WTC11 (cell line): ENCODE results near the gene RAP2A. TPM values are rescaled to one million over a fixed set of nuclear protein-coding genes. Genes with fewer than 3 reads are reported as not detected.

Experiments
- ATAC-seq: fragments of 200-7000 bp; cut with Tn5 transposase; 2 replicates; pipeline ENCODE4 v1.10.0; 2021; ENCODE audit warnings: mild to moderate bottlenecking, moderate library complexity
- CTCF ChIA-PET: fragments of 300-600 bp; sonication (Branson Sonifier 250); formaldehyde crosslinking; loops from one replicate; lab custom pipeline; 2021; ENCODE audit warnings: antibody characterized with exemption; lab: Charles Lee
- POLR2A ChIA-PET: fragments of 350-600 bp; sonication (Branson Sonifier 250); formaldehyde crosslinking; loops from one replicate; lab custom pipeline; 2021; ENCODE audit warnings: antibody characterized with exemption; lab: Charles Lee
- DNase-seq: peaks from one replicate; pipeline ENCODE4 v3.0.0; 2021; ENCODE audit warnings: low spot score
- H3K27ac Mint-ChIP-seq: 2 replicates; pipeline ENCODE4 v1.8.0; 2021; ENCODE audit warnings: mixed read lengths
- H3K27me3 Mint-ChIP-seq: 2 replicates; pipeline ENCODE4 v1.8.0; 2021; ENCODE audit warnings: low read depth, mild to moderate bottlenecking, moderate library complexity, mixed read lengths
- H3K36me3 Mint-ChIP-seq: 2 replicates; pipeline ENCODE4 v1.8.0; 2021; ENCODE audit warnings: mixed read lengths
- H3K4me1 Mint-ChIP-seq: 2 replicates; pipeline ENCODE4 v1.8.0; 2022; ENCODE audit warnings: mixed read lengths
- H3K4me3 Mint-ChIP-seq: 2 replicates; pipeline ENCODE4 v1.8.0; 2021; ENCODE audit warnings: mild to moderate bottlenecking, moderate library complexity, mixed read lengths
- H3K9me3 Mint-ChIP-seq: 2 replicates; pipeline ENCODE4 v1.8.0; 2021; ENCODE audit warnings: mixed read lengths
- AFF4 ChIP-seq: sonication (generic); formaldehyde crosslinking; IDR thresholded peaks from 2 replicates; pipeline ENCODE4 v1.8.1; 2023; ENCODE audit warnings: mild to moderate bottlenecking, missing genetic modification reagents, borderline replicate concordance
- ATF1 ChIP-seq: sonication (generic); formaldehyde crosslinking; IDR thresholded peaks from 2 replicates; pipeline ENCODE4 v1.8.1; 2023; ENCODE audit warnings: mild to moderate bottlenecking, moderate library complexity, missing genetic modification reagents
- ERG ChIP-seq: fragments of 250-450 bp; sonication (Bioruptor Pico); IDR thresholded peaks from 2 replicates; pipeline ENCODE4 v1.8.0; 2021; ENCODE audit warnings: mild to moderate bottlenecking
- FOXJ3 ChIP-seq: sonication (generic); formaldehyde crosslinking; IDR thresholded peaks from 2 replicates; pipeline ENCODE4 v1.9.0; 2021; ENCODE audit warnings: missing genetic modification reagents, mild to moderate bottlenecking, borderline replicate concordance
- MXD4 ChIP-seq: fragments of 250-450 bp; sonication (Bioruptor Pico); IDR thresholded peaks from 2 replicates; pipeline ENCODE4 v1.8.0; 2021; ENCODE audit warnings: mild to moderate bottlenecking, moderate library complexity, borderline replicate concordance
- MYBL2 ChIP-seq: sonication (generic); formaldehyde crosslinking; IDR thresholded peaks from 2 replicates; pipeline ENCODE4 v1.8.1; 2023; ENCODE audit warnings: mild to moderate bottlenecking, moderate library complexity, missing genetic modification reagents
- NFE2L1 ChIP-seq: sonication (generic); formaldehyde crosslinking; IDR thresholded peaks from 2 replicates; pipeline ENCODE4 v1.8.1; 2023; ENCODE audit warnings: missing genetic modification reagents
- NR1H2 ChIP-seq: sonication (generic); formaldehyde crosslinking; IDR thresholded peaks from 2 replicates; pipeline ENCODE4 v1.9.0; 2021; ENCODE audit warnings: mild to moderate bottlenecking, moderate library complexity, missing genetic modification reagents
- NR2C2 ChIP-seq: sonication (generic); formaldehyde crosslinking; IDR thresholded peaks from 2 replicates; pipeline ENCODE4 v1.8.0; 2022; ENCODE audit warnings: mild to moderate bottlenecking, missing genetic modification reagents
- PREB ChIP-seq: sonication (generic); formaldehyde crosslinking; IDR thresholded peaks from 2 replicates; pipeline ENCODE4 v1.8.1; 2022; ENCODE audit warnings: mild to moderate bottlenecking, missing genetic modification reagents, moderate library complexity, borderline replicate concordance
- PRRX2 ChIP-seq: fragments of 250-450 bp; sonication (Bioruptor Pico); IDR thresholded peaks from 2 replicates; pipeline ENCODE4 v1.8.0; 2021; ENCODE audit warnings: mild to moderate bottlenecking
- SP1 ChIP-seq: sonication (generic); formaldehyde crosslinking; conservative IDR thresholded peaks from 2 replicates; pipeline ENCODE4 v1.8.1; 2022; ENCODE audit warnings: missing genetic modification reagents
- USF1 ChIP-seq: sonication (generic); formaldehyde crosslinking; IDR thresholded peaks from 2 replicates; pipeline ENCODE4 v1.8.0; 2022; ENCODE audit warnings: mild to moderate bottlenecking, missing genetic modification reagents
- ZMAT4 ChIP-seq: fragments of 250-450 bp; sonication (Bioruptor Pico); IDR thresholded peaks from 2 replicates; pipeline ENCODE4 v1.9.0; 2021; ENCODE audit warnings: mild to moderate bottlenecking
- ZNF263 ChIP-seq: sonication (generic); formaldehyde crosslinking; IDR thresholded peaks from 2 replicates; pipeline ENCODE4 v1.8.1; 2022; ENCODE audit warnings: low read depth, mild to moderate bottlenecking, moderate library complexity, missing genetic modification reagents
- ZNF281 ChIP-seq: sonication (generic); formaldehyde crosslinking; IDR thresholded peaks from 2 replicates; pipeline ENCODE4 v1.8.0; 2023; ENCODE audit warnings: mild to moderate bottlenecking, missing genetic modification reagents
- ZNF396 ChIP-seq: fragments of 250-450 bp; sonication (Bioruptor Pico); IDR thresholded peaks from 2 replicates; pipeline ENCODE4 v1.8.0; 2021; ENCODE audit warnings: mild to moderate bottlenecking, moderate library complexity, borderline replicate concordance
- ZNF532 ChIP-seq: fragments of 250-450 bp; sonication (Bioruptor Pico); IDR thresholded peaks from 2 replicates; pipeline ENCODE4 v1.9.0; 2021; ENCODE audit warnings: mild to moderate bottlenecking, borderline replicate concordance
- total RNA-seq: library from RNA; stranded (reverse); gene quantifications from 3 replicates; pipeline ENCODE4 v1.2.3, GENCODE V29; 2021

RAP2A gene
- total RNA-seq, 1 experiment from 2014 or later: 39.0 TPM

- TF ChIP-seq ZMAT4 (CRISPR knock-in tag) (no peak), AFF4 (CRISPR knock-in tag) (no peak), NR2C2 (no peak), MYBL2 (CRISPR knock-in tag) (no peak), ZNF263 (CRISPR knock-in tag) (no peak), USF1 (CRISPR knock-in tag) (no peak)
Observed at GRCh38 chr13:97446448-97446847, 12.5 kb downstream of the RAP2A start (continued).

- Mint-ChIP-seq H3K36me3 (peaks cover 8% of the 10 kb centered on the region), H3K4me1 (peaks cover 28% of the 10 kb centered on the region), H3K9me3 (peaks cover 5% of the 10 kb centered on the region; the same call in 1 of the 2 replicates), H3K27ac (peak overlapping the region; percentile 18; the same call in 1 of the 2 replicates), H3K4me3 (no peak overlapping the region), H3K27me3 (no peaks in the 10 kb centered on the region)
- peak; percentile 86 for ATAC-seq
- ChIA-PET POLR2A (no interaction called here), CTCF (interaction anchor here (0.9 kb wide), 1 partner anchor 126 kb away, joined by 3 read pairs; no protein-coding TSS in a partner anchor)
- peak; percentile 11 for DNase-seq
- TF ChIP-seq ATF1 (CRISPR knock-in tag): no peak
- TF ChIP-seq SP1: no peak
- no peak for TF ChIP-seq MXD4 (CRISPR knock-in tag)
- no peak for TF ChIP-seq FOXJ3 (CRISPR knock-in tag)
- no peak for TF ChIP-seq PRRX2 (CRISPR knock-in tag)
- no peak for TF ChIP-seq ERG (CRISPR knock-in tag)
- TF ChIP-seq ZNF532 (CRISPR knock-in tag): no peak
- TF ChIP-seq PREB (CRISPR knock-in tag): no peak
- no peak for TF ChIP-seq NFE2L1 (CRISPR knock-in tag)
- TF ChIP-seq ZNF281 (CRISPR knock-in tag): no peak
- no peak for TF ChIP-seq ZNF396 (CRISPR knock-in tag)
- TF ChIP-seq NR1H2: no peak
Observed at GRCh38 chr13:97448503-97449251, 14.7 kb downstream of the RAP2A start.
